BLaER1 (cell line): ENCODE results near the gene JAKMIP2.
"Not testable (repeated sequence)": the region's sequence is repeated elsewhere in the genome, so short reads cannot be mapped to it uniquely, and the experiment has no call there.

Experiments
- H3K27ac ChIP-seq: shearing (Covaris generic); formaldehyde crosslinking; 2 replicates; pipeline ENCODE4 v1.8.1; 2022
- H3K27me3 ChIP-seq: shearing (Covaris generic); formaldehyde crosslinking; 2 replicates; pipeline ENCODE4 v1.8.1; 2022
- H3K36me3 ChIP-seq: shearing (Covaris generic); formaldehyde crosslinking; 2 replicates; pipeline ENCODE4 v1.8.1; 2022
- H3K4me1 ChIP-seq: shearing (Covaris generic); formaldehyde crosslinking; 2 replicates; pipeline ENCODE4 v1.8.1; 2022
- H3K4me2 ChIP-seq: shearing (Covaris generic); formaldehyde crosslinking; 2 replicates; pipeline ENCODE4 v1.8.1; 2022
- H3K4me3 ChIP-seq: shearing (Covaris generic); formaldehyde crosslinking; 2 replicates; pipeline ENCODE4 v1.8.1; 2022
- H3K9ac ChIP-seq: shearing (Covaris generic); formaldehyde crosslinking; 2 replicates; pipeline ENCODE4 v1.8.1; 2022
- H3K9me3 ChIP-seq: shearing (Covaris generic); formaldehyde crosslinking; 2 replicates; pipeline ENCODE4 v1.8.1; 2022
- H4K20me1 ChIP-seq: shearing (Covaris generic); formaldehyde crosslinking; 2 replicates; pipeline ENCODE4 v1.8.1; 2022
- Cebpa-rat ChIP-seq: shearing (Covaris generic); IDR thresholded peaks from 2 replicates; pipeline ENCODE4 v1.8.1; 2022

Gene JAKMIP2

GRCh38 chr5:147643142-147643541, 139.4 kb downstream of the JAKMIP2 start:
- no peak for TF ChIP-seq Cebpa-rat
- Histone ChIP-seq H3K27ac (no peak overlapping the region), H3K27me3 (no peaks in the 10 kb centered on the region), H4K20me1 (no peaks in the 10 kb centered on the region), H3K9me3 (no peaks in the 10 kb centered on the region), H3K4me1 (no peaks in the 10 kb centered on the region), H3K9ac (no peak overlapping the region), H3K36me3 (peaks cover 39% of the 10 kb centered on the region), H3K4me3 (no peak overlapping the region), H3K4me2 (no peak overlapping the region)

- Histone ChIP-seq H3K4me1 (no peaks in the 10 kb centered on the region), H3K27me3 (no peaks in the 10 kb centered on the region), H3K4me2 (no peak overlapping the region), H3K36me3 (peaks cover 39% of the 10 kb centered on the region), H3K9me3 (no peaks in the 10 kb centered on the region), H3K9ac (no peak overlapping the region), H4K20me1 (no peaks in the 10 kb centered on the region), H3K27ac (no peak overlapping the region), H3K4me3 (no peak overlapping the region)
- no peak for TF ChIP-seq Cebpa-rat
Observed at GRCh38 chr5:147642666-147643065, 139.9 kb downstream of the JAKMIP2 start.

GRCh38 chr5:147639321-147639720, 143.2 kb downstream of the JAKMIP2 start:
- no peak overlapping the region for H3K9ac ChIP-seq

GRCh38 chr5:147636729-147636984, 145.9 kb downstream of the JAKMIP2 start:
- Histone ChIP-seq H4K20me1 (no peaks in the 10 kb centered on the region), H3K9ac (no peak overlapping the region), H3K27ac (no peak overlapping the region), H3K27me3 (no peaks in the 10 kb centered on the region), H3K4me3 (no peak overlapping the region), H3K9me3 (no peaks in the 10 kb centered on the region), H3K4me1 (no peaks in the 10 kb centered on the region), H3K4me2 (no peak overlapping the region), H3K36me3 (peaks cover 26% of the 10 kb centered on the region)
- TF ChIP-seq Cebpa-rat: no peak

More at GRCh38 chr5:147639321-147639720, 143.2 kb downstream of the JAKMIP2 start:
- Histone ChIP-seq H4K20me1 (no peaks in the 10 kb centered on the region), H3K4me3 (no peak overlapping the region), H3K27me3 (no peaks in the 10 kb centered on the region), H3K4me2 (no peak overlapping the region), H3K9me3 (no peaks in the 10 kb centered on the region), H3K36me3 (peaks cover 41% of the 10 kb centered on the region), H3K4me1 (no peaks in the 10 kb centered on the region), H3K27ac (no peak overlapping the region)
- no peak for TF ChIP-seq Cebpa-rat

GRCh38 chr5:147635882-147636728, 146.4 kb downstream of the JAKMIP2 start:
- H3K4me2 ChIP-seq: no peak overlapping the region
- H3K4me3 ChIP-seq: no peak overlapping the region
- H4K20me1 ChIP-seq: no peaks in the 10 kb centered on the region
- no peaks in the 10 kb centered on the region for H3K4me1 ChIP-seq
- H3K36me3 ChIP-seq: peaks cover 21% of the 10 kb centered on the region
- TF ChIP-seq Cebpa-rat: no peak
- no peak overlapping the region for H3K9ac ChIP-seq
- H3K27me3 ChIP-seq: no peaks in the 10 kb centered on the region
- no peak overlapping the region for H3K27ac ChIP-seq
- H3K9me3 ChIP-seq: no peaks in the 10 kb centered on the region

GRCh38 chr5:147635439-147635838, 147.1 kb downstream of the JAKMIP2 start:
- H3K4me1 ChIP-seq, H4K20me1 ChIP-seq, H3K27me3 ChIP-seq, H3K27ac ChIP-seq, H3K4me3 ChIP-seq, H3K9ac ChIP-seq, H3K4me2 ChIP-seq, H3K9me3 ChIP-seq: not testable (repeated sequence)
- peak; percentile 92 for TF ChIP-seq Cebpa-rat
- peaks cover 17% of the 10 kb centered on the region; the same call in 1 of the 2 replicates for H3K36me3 ChIP-seq

GRCh38 chr5:147633173-147633572, 149.4 kb downstream of the JAKMIP2 start:
- Histone ChIP-seq H3K4me1 (no peaks in the 10 kb centered on the region), H3K9me3 (no peaks in the 10 kb centered on the region), H3K36me3 (peaks cover 13% of the 10 kb centered on the region; the same call in 1 of the 2 replicates), H3K4me2 (no peak overlapping the region), H3K27me3 (no peaks in the 10 kb centered on the region), H3K27ac (no peak overlapping the region), H3K9ac (no peak overlapping the region), H3K4me3 (no peak overlapping the region), H4K20me1 (no peaks in the 10 kb centered on the region)
- no peak for TF ChIP-seq Cebpa-rat

GRCh38 chr5:147631428-147632003, 151.0 kb downstream of the JAKMIP2 start:
- Histone ChIP-seq H3K9ac (no peak overlapping the region), H3K36me3 (peaks cover 9% of the 10 kb centered on the region; the same call in 1 of the 2 replicates), H3K4me1 (no peaks in the 10 kb centered on the region), H3K27ac (no peak overlapping the region), H3K27me3 (no peaks in the 10 kb centered on the region), H3K9me3 (no peaks in the 10 kb centered on the region), H3K4me2 (no peak overlapping the region), H3K4me3 (no peak overlapping the region), H4K20me1 (no peaks in the 10 kb centered on the region)
- no peak for TF ChIP-seq Cebpa-rat

GRCh38 chr5:147629196-147629595, 153.3 kb downstream of the JAKMIP2 start:
- no peaks in the 10 kb centered on the region for H3K4me1 ChIP-seq
- no peak overlapping the region for H3K9ac ChIP-seq
- no peaks in the 10 kb centered on the region for H4K20me1 ChIP-seq
- H3K36me3 ChIP-seq: peaks cover under 1% of the 10 kb centered on the region; the same call in 1 of the 2 replicates
- no peaks in the 10 kb centered on the region for H3K27me3 ChIP-seq
- H3K4me3 ChIP-seq: no peak overlapping the region
- H3K9me3 ChIP-seq: no peaks in the 10 kb centered on the region
- no peak overlapping the region for H3K27ac ChIP-seq
- H3K4me2 ChIP-seq: no peak overlapping the region
- TF ChIP-seq Cebpa-rat: no peak

- H3K4me3 ChIP-seq: no peak overlapping the region
- peaks cover 3% of the 10 kb centered on the region; the same call in 1 of the 2 replicates for H3K36me3 ChIP-seq
- H3K27ac ChIP-seq: no peak overlapping the region
- H3K4me1 ChIP-seq: no peaks in the 10 kb centered on the region
- no peak overlapping the region for H3K9ac ChIP-seq
- no peaks in the 10 kb centered on the region for H3K9me3 ChIP-seq
- no peak overlapping the region for H3K4me2 ChIP-seq
- no peaks in the 10 kb centered on the region for H3K27me3 ChIP-seq
- H4K20me1 ChIP-seq: no peaks in the 10 kb centered on the region
- TF ChIP-seq Cebpa-rat: no peak
Observed at GRCh38 chr5:147628058-147628895, 154.3 kb downstream of the JAKMIP2 start.
